ENCODE data around the gene SH2D3C.

- TF ChIP-seq POLR2A (IDR thresholded peaks at IDR 0.05) (no peak), POLR2AphosphoS5 (IDR thresholded peaks at IDR 0.05) (no peak), CTCF (IDR thresholded peaks at IDR 0.05) (no peak)
Measured at GRCh38 chr9:127714951-127715469, 63.5 kb downstream of the SH2D3C start.
